Neural cell (in vitro differentiated cells): ENCODE results near the gene MYOT. TPM values are rescaled to one million over a fixed set of nuclear protein-coding genes. Genes with fewer than 3 reads are reported as not detected.

Experiments
- H2AFZ ChIP-seq: fragments of 200-600, 300-800 bp; sonication (generic), shearing (Covaris generic); 2 replicates; pipeline ENCODE4 v1.6.0; 2014; ENCODE audit warnings: low read depth, mild to moderate bottlenecking, antibody characterized with exemption, low read length, moderate library complexity
- H3F3A ChIP-seq: fragments of 200-600 bp; shearing (Covaris generic); 2 replicates; pipeline ENCODE4 v1.6.1; 2016; ENCODE audit warnings: mild to moderate bottlenecking, moderate library complexity, mixed read lengths, antibody characterized with exemption, low read length; ENCODE audit not compliant: insufficient read depth, poor library complexity, severe bottlenecking
- H3K27ac ChIP-seq: fragments of 200-600, 300-800 bp; sonication (generic), shearing (Covaris generic); 2 replicates; pipeline ENCODE4 v1.5.1; 2014; ENCODE audit warnings: mild to moderate bottlenecking, low read length, moderate library complexity
- H3K27me3 ChIP-seq: fragments of 300-800, 200-600 bp; sonication (generic), shearing (Covaris generic); 2 replicates; pipeline ENCODE4 v1.6.0; 2014; ENCODE audit warnings: mild to moderate bottlenecking, low read depth, low read length, moderate library complexity; ENCODE audit not compliant: insufficient read depth
- H3K36me3 ChIP-seq: fragments of 300-800, 200-600 bp; sonication (generic), shearing (Covaris generic); 2 replicates; pipeline ENCODE4 v1.5.1; 2014; ENCODE audit warnings: mild to moderate bottlenecking, antibody characterized with exemption, low read length, moderate library complexity; ENCODE audit not compliant: insufficient read depth
- H3K4me2 ChIP-seq: fragments of 300-800, 200-600 bp; sonication (generic), shearing (Covaris generic); 2 replicates; pipeline ENCODE4 v1.6.0; 2014; ENCODE audit warnings: mild to moderate bottlenecking, low read length
- H3K4me3 ChIP-seq: fragments of 300-800, 200-600 bp; sonication (generic), shearing (Covaris generic); 2 replicates; pipeline ENCODE4 v1.5.1; 2014; ENCODE audit warnings: mild to moderate bottlenecking, low read length, moderate library complexity
- H3K79me2 ChIP-seq: fragments of 200-600 bp; shearing (Covaris generic); replicated peaks from 2 replicates; pipeline ENCODE4 v1.6.0; 2014; ENCODE audit warnings: mild to moderate bottlenecking, low read length, moderate library complexity; ENCODE audit not compliant: insufficient read depth
- H3K9ac ChIP-seq: fragments of 300-800, 200-600 bp; sonication (generic), shearing (Covaris generic); 2 replicates; pipeline ENCODE4 v1.6.1; 2016; ENCODE audit warnings: mild to moderate bottlenecking, low read length, mixed read lengths
- H3K9me2 ChIP-seq: fragments of 200-600 bp; shearing (Covaris generic); 2 replicates; pipeline ENCODE4 v1.6.1; 2016; ENCODE audit warnings: mild to moderate bottlenecking, low read length, mixed read lengths; ENCODE audit not compliant: insufficient read depth
- H3K9me3 ChIP-seq: fragments of 200-600, 300-800 bp; sonication (generic), shearing (Covaris generic); 2 replicates; pipeline ENCODE4 v1.6.1; 2016; ENCODE audit warnings: mild to moderate bottlenecking, mixed run types, low read length, moderate library complexity, mixed read lengths
- H4K20me1 ChIP-seq: fragments of 200-600 bp; shearing (Covaris generic); 2 replicates; pipeline ENCODE4 v1.6.1; 2016; ENCODE audit warnings: mild to moderate bottlenecking, mixed run types; ENCODE audit not compliant: insufficient read depth
- EZH2 ChIP-seq: fragments of 200-600, 300-800 bp; shearing (Covaris generic), sonication (generic); IDR thresholded peaks from 2 replicates; pipeline ENCODE4 v1.6.1; 2014; ENCODE audit warnings: antibody characterized with exemption, low read length, borderline replicate concordance, mild to moderate bottlenecking; ENCODE audit not compliant: insufficient read depth, poor library complexity, severe bottlenecking
- POLR2AphosphoS5 ChIP-seq: IDR thresholded peaks from 2 replicates; pipeline ENCODE4 v1.6.1; 2012
- RAD21 ChIP-seq: fragments of 450-650 bp; conservative IDR thresholded peaks from 2 replicates; pipeline ENCODE4 v1.6.1; 2014; ENCODE audit warnings: antibody characterized with exemption, mild to moderate bottlenecking, moderate library complexity
- TAF1 ChIP-seq: IDR thresholded peaks from 2 replicates; pipeline ENCODE4 v1.6.1; 2012; ENCODE audit warnings: low read depth
- polyA plus RNA-seq: library from polyadenylated mRNA; depleted of rRNA; stranded (reverse); fragments of >200 nt; gene quantifications from 2 replicates; pipeline ENCODE4 v1.2.3, GENCODE V29; 2014
- TF ChIP-seq, protein P1 (sequence below): IDR thresholded peaks from 2 replicates; pipeline ENCODE4 v1.6.1; 2012; ENCODE audit warnings: borderline replicate concordance
- TF ChIP-seq, protein P2 (sequence below): fragments of 450-650 bp; IDR thresholded peaks from 2 replicates; pipeline ENCODE4 v1.5.1; 2014; ENCODE audit warnings: antibody characterized with exemption, mild to moderate bottlenecking, moderate library complexity; ENCODE audit not compliant: poor library complexity, severe bottlenecking

Gene MYOT
- polyA plus RNA-seq, 1 donor from 2014 or later: not detected

DNA sequence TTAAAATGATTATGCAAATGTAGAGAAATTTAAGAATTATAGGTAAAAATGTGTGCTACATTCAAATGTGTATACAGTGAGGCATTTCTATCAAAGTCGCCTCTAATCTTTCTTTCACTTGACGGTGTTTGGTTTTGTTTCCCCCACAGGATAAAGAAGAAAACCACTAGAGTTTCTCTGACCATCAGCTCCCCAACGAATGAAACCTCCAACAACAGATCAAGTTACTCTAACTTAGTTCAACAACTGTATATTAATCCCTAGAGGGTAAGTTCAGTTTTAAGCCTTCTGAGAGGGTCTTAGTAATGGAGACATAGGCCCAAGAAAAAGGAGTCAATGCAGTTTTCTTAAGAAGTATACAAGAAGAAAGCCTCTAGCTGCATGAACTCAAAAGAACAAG lies 11.5 kb upstream of the MYOT start:
- no peak overlapping the region for H3K27ac ChIP-seq
- H3K4me2 ChIP-seq: no peak overlapping the region

DNA sequence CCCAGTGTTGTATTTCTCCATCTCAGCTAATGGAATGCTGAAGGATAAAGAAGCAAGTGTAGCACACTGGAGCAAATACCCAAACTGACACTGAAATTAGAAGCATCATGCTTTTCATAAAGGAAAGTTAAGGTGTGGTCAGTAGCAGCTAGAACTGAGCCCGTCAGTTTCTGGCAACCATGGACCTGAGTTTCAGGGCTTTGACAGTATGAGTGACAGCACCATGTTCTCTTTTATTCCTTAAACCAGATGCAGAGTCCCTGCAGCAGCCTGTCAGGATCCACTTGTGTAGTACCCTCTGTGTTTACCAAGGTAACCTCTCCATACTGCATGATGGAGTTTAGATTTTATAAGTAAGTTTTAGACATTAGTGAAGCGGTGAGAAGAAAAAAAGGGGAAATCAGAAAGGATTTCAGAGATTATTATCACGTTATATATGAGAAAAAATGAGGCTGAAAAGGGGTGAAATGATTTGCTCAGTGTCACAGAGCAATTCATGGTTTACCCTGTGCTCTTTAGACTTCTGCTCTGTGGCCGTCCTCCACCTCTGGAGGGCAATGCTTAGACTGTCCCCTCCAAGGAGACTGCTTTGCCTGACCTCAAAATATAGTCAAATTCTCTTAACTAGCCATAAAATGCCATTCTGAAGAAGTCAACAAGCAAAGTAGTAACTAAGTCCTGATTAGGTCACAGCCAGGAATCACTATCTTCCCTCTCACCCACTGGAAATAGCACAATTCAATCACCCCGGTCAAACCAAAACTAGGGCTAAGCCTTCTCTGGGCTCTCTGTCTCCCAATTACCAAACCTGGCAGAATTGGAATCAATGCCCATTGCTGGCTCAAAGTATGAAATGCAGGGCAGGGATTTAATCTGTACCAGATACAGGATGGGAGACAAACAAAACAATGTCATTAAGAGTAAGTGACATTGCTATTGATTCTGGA lies 10.5 kb upstream of the MYOT start:
- Histone ChIP-seq H3K4me2 (no peak overlapping the region), H2AFZ (no peak overlapping the region), H3K27ac (no peak overlapping the region), H3K9me3 (no peaks in the 10 kb centered on the region), H3K36me3 (no peaks in the 10 kb centered on the region), H4K20me1 (no peaks in the 10 kb centered on the region), H3K9ac (no peak overlapping the region), H3F3A (no peaks in the 10 kb centered on the region), H3K9me2 (no peaks in the 10 kb centered on the region), H3K27me3 (no peaks in the 10 kb centered on the region), H3K79me2 (no peaks in the 10 kb centered on the region), H3K4me3 (no peak overlapping the region)
- TF ChIP-seq TAF1: no peak
- TF ChIP-seq, protein P1, sequence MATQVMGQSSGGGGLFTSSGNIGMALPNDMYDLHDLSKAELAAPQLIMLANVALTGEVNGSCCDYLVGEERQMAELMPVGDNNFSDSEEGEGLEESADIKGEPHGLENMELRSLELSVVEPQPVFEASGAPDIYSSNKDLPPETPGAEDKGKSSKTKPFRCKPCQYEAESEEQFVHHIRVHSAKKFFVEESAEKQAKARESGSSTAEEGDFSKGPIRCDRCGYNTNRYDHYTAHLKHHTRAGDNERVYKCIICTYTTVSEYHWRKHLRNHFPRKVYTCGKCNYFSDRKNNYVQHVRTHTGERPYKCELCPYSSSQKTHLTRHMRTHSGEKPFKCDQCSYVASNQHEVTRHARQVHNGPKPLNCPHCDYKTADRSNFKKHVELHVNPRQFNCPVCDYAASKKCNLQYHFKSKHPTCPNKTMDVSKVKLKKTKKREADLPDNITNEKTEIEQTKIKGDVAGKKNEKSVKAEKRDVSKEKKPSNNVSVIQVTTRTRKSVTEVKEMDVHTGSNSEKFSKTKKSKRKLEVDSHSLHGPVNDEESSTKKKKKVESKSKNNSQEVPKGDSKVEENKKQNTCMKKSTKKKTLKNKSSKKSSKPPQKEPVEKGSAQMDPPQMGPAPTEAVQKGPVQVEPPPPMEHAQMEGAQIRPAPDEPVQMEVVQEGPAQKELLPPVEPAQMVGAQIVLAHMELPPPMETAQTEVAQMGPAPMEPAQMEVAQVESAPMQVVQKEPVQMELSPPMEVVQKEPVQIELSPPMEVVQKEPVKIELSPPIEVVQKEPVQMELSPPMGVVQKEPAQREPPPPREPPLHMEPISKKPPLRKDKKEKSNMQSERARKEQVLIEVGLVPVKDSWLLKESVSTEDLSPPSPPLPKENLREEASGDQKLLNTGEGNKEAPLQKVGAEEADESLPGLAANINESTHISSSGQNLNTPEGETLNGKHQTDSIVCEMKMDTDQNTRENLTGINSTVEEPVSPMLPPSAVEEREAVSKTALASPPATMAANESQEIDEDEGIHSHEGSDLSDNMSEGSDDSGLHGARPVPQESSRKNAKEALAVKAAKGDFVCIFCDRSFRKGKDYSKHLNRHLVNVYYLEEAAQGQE: no peak
- TF ChIP-seq EZH2: no peak
- TF ChIP-seq POLR2AphosphoS5: no peak
- no peak for TF ChIP-seq RAD21
- TF ChIP-seq, protein P2, sequence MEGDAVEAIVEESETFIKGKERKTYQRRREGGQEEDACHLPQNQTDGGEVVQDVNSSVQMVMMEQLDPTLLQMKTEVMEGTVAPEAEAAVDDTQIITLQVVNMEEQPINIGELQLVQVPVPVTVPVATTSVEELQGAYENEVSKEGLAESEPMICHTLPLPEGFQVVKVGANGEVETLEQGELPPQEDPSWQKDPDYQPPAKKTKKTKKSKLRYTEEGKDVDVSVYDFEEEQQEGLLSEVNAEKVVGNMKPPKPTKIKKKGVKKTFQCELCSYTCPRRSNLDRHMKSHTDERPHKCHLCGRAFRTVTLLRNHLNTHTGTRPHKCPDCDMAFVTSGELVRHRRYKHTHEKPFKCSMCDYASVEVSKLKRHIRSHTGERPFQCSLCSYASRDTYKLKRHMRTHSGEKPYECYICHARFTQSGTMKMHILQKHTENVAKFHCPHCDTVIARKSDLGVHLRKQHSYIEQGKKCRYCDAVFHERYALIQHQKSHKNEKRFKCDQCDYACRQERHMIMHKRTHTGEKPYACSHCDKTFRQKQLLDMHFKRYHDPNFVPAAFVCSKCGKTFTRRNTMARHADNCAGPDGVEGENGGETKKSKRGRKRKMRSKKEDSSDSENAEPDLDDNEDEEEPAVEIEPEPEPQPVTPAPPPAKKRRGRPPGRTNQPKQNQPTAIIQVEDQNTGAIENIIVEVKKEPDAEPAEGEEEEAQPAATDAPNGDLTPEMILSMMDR: no peak

More for the DNA sequence above, 11.5 kb upstream of the MYOT start:
- H2AFZ ChIP-seq: no peak overlapping the region
- H3F3A ChIP-seq: no peaks in the 10 kb centered on the region
- H3K9me3 ChIP-seq: no peaks in the 10 kb centered on the region
- no peak overlapping the region for H3K9ac ChIP-seq
- H3K9me2 ChIP-seq: no peaks in the 10 kb centered on the region
- H3K27me3 ChIP-seq: no peaks in the 10 kb centered on the region
- H3K4me3 ChIP-seq: no peak overlapping the region
- H3K36me3 ChIP-seq: no peaks in the 10 kb centered on the region
- no peaks in the 10 kb centered on the region for H4K20me1 ChIP-seq
- H3K79me2 ChIP-seq: no peaks in the 10 kb centered on the region
- TF ChIP-seq EZH2: no peak
